GM18517 (cell line): ENCODE results near the gene EYS.

Experiments
- ATAC-seq: cut with Tn5 transposase; IDR thresholded peaks from one replicate; pipeline ENCODE4 v1.9.1; 2021; ENCODE audit warnings: mild to moderate bottlenecking, moderate library complexity; ENCODE audit not compliant: unreplicated experiment

The EYS gene

DNA sequence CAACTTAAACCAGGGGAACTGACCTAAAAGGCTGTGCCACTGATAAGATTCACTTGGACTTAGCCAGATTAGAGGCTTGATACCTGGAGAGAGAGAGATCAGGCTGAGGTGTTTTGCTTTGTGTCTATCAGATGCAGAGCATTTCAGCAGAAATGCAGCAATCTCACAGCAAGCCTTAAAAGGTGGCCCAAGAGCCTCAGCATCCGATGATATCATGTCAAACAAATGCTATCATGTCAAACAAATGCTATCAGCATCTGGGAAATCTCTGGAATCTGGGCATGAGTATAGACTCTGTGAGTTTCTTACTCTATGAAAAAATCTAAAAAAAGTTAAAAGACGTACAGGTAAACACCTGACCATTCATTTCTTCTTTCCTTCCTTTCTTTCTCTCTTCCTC lies 718.9 kb downstream of the EYS start:
- ATAC-seq = no peak

- no peak for ATAC-seq
These were observed 720.0 kb downstream of the EYS start for GRCh38 chr6:64987066-64987465.

DNA sequence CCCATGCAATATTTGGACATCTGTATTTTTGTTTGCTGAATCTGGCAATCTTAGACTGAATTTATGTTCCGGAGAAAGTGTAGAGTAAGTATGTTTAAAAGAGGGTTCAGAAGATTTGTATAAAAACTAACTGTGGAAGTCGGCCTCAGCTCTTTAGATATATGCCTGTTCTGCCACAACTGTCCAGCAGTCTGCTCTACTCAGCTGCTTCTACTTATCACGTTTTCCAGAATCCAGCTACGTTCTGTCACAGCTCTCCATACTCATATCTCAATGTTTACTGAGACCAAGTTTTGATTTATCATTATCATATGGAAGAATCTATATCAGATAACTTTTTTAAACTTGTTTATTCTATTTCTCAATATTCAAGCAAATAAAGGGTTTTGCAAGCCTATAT lies 721.3 kb downstream of the EYS start:
- no peak for ATAC-seq

GRCh38 chr6:64984948-64985347 lies 722.1 kb downstream of the EYS start:
- ATAC-seq = no peak

GRCh38 chr6:64983089-64983488 lies 723.9 kb downstream of the EYS start:
- ATAC-seq = no peak

DNA sequence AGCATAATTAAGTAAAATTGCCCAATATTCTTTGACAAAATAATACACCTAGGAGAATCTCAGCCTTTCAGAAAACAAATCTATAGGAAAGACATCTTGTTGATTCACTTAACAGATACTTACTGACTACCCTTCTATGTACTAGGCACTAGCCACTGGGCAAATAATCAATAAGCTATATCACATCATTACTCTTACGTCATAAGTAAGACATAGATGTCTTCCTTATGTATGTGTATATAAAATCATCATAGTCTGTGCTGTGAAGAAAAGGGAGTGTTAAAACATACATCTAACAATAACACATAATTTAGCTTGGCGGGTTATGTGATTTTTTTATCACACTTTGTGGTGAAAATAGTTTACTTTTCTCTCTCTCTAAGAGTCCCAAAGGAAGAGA lies 733.9 kb downstream of the EYS start:
- ATAC-seq = no peak

DNA sequence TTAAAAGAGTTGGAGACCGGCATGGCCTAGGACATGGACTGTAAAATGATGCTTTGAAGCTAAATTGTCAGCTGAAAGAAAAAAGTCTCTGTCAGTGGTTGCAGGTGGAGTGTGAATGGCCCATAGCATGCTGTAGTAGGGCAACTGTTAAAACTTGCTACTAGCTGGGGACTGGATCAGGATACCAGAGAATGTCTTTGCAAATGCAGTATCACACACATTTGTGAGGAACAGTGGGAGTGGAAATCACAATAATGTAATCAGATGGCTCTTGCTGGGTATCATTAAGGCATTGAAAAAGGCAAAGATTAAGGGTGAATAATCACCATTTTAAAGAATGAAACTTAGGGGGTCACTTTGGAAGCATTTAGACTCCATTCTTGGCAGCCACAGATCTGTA lies 737.9 kb downstream of the EYS start:
- ATAC-seq = no peak

DNA sequence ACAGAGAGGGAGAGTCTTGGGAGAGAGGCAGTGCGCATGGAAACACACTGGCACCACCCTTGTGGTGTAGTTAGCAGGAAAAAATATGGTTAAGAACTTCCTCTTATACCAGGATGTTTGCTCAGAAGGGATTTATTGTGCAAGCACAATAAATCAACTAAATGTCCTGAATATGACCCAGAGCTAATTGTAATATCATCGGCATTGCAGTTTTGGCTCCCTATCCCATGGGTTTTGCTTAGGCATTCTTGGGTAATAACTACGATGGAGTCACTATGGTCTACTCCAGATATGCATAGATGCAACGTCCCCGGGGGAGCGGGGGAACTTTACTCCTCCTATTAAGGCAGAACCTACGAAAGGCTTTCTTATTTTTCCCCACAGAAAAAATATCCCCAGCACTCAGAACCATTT lies 751.6 kb downstream of the EYS start:
- ATAC-seq = no peak

DNA sequence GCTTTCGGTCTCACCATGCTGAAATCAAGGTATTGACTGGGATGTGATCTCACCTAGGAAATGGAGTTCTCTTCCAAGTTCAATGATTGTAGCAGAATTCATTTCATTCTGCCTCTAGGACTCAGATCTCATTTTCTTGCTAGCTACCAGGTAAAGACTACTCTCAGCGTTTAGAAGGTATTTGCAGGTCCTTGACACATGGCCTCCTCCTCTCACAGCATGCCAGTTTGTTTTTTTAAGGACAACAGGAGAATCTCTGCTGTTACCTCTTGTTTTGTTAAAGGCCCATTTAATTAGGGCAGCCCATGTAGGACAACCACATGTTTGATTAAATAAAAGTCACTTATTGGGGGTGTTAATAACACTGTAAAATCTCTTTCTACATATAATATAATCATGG lies 757.8 kb downstream of the EYS start:
- no peak for ATAC-seq

DNA sequence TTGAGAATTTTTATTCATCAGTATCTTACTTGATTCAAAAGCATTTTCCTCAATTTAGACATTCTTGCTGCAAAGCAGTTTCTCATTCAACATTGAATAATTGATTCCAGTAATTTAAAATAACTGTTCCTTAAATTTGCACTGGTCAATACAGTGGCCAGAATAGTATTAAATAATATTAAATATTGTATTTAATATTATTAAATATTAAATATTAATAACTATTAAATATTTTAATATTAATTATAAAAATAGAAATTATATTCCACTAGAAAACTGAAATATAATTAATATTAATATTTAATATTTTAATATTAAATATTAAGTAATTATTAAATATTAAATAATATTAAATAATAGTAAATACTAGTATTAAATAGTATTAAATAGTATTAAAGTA lies 758.8 kb downstream of the EYS start:
- ATAC-seq = no peak

DNA sequence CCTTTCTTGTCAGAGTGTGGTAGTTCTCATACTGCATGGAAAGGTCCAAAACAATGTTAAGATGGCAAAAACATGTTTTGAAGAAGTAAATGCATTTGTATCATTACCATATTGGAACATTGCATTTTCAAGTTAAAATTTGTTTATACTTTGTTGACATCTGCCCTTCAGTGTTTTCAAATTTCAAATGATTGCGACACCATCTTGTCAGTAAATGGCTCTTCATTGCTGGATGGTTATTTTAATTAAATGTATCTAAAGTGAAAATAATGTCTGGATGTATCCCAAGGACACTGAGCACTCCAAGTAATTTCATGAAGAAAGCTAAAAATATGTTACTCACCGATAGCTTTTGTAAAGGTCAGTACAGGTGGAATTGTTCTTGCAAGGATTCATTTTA lies 761.6 kb downstream of the EYS start:
- no peak for ATAC-seq

DNA sequence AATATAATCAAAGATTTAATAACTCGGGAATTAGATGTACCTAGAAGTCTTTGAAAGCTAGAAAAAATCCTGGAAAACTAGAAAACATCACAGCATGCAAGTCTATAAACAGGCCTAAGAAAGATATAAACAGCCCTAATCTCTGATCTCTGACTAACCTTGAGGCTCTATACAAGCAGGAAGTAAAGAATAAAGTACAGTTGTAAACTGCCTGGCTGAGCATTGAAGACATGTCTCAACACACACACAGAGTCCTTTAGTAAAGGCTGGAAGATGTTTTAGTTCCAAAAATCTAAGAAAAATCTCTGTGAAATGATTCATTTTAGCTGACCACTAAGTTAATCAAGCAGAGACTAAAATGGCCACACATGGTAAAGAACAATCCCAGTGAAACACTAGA lies 774.5 kb downstream of the EYS start:
- ATAC-seq = no peak

- no peak for ATAC-seq
These were observed 776.3 kb downstream of the EYS start for GRCh38 chr6:64930681-64931080.

GRCh38 chr6:64926051-64926450 lies 781.0 kb downstream of the EYS start:
- ATAC-seq = no peak

- ATAC-seq = no peak
These were observed 786.8 kb downstream of the EYS start for GRCh38 chr6:64920257-64920656.

- ATAC-seq = no peak
These were observed 792.9 kb downstream of the EYS start for GRCh38 chr6:64914124-64914523.

- ATAC-seq = no peak
These were observed 794.1 kb downstream of the EYS start for GRCh38 chr6:64912966-64913365.

- ATAC-seq = no peak
These were observed 798.9 kb downstream of the EYS start for GRCh38 chr6:64908104-64908503.

DNA sequence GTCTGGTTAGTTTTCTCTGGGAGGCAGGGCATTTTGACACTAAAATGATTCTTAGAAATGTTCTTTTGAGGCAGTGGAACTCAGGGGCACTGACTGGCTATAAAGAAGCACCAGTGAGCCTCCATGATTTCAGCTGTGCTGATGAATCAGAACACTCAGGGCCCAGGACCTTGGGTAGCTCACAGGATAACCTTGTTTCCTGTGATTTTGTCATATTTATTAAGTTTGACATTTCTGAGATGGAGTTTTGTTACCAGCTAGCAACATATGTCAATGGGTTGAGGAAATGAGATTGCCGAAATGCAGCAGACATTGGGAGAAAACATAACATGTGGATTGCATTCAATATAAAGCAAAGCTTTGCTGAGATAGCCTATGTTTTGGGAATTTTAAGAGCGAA lies 802.4 kb downstream of the EYS start:
- no peak for ATAC-seq

GRCh38 chr6:64902596-64902995 lies 804.4 kb downstream of the EYS start:
- no peak for ATAC-seq

DNA sequence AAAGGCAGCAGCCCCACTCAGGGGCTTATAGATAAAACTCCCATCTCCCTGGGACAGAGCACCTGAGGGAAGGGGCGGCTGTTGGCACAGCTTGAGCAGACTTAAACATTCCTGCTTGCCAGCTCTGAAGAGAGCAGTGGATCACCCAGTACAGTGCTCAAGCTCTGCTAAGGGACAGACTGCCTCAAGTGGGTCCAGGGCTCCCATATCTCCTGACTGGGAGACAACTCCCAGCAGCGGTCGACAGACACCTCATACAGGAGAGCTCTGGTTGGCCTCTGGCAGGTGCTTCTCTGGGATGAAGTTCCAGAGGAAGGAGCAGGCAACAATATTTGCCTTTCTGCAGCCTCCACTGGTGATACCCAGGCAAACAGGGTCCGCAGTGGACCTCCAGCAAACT lies 810.1 kb downstream of the EYS start:
- no peak for ATAC-seq

DNA sequence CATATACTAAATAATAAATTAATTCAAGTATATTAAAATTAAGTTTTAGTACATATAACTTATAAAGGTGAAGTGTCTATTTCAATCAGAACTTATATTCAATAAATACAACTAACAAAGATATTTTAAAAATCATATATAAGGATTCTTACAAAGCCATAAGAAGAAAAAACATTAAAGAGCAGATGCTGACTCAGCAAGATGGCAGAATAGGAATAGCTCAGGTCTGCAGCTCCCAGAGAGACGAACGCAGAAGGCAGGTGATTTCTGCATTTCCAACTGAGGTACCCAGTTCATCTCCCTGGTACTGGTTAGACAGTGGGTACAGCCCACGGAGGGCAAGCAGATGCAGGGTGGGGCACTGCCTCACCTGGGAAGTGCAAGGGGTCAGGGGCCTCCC lies 811.1 kb downstream of the EYS start:
- ATAC-seq = no peak

DNA sequence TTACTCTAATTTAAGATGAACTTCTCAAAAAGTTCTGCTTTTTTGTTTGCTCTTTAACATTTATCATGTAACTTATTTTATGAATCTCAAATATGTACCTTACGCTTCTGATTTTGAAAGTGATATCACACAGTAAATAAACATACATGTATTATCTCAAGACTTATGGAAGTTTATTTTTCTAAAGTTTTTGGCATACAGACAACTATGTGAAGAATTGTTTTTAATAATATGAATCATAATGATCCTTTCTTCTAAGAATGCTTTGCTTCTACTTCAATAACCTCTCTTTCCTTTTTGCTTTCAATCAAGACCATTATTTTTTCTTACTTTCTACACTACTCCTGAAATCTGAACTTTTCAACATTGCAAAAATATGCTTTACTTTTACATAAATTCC lies 816.4 kb downstream of the EYS start:
- ATAC-seq = no peak

- no peak for ATAC-seq
These were observed 817.9 kb downstream of the EYS start for GRCh38 chr6:64889144-64889543.
